Fibroblast of lung (primary cell): ENCODE results near the gene KIF6. TPM values are rescaled to one million over a fixed set of nuclear protein-coding genes. Genes with fewer than 3 reads are reported as not detected.

ENCODE experiments used
- DNase-seq, 2 donors: peaks; one replicate each; pipeline versions ENCODE4 v3.0.0 to v3.0.0-alpha.2; 2010; ENCODE audit warnings: low read depth in 2 of 2
- H2AFZ ChIP-seq: 2 replicates; pipeline ENCODE4 v1.5.1; 2012; ENCODE audit warnings: low read length, control low read depth, inconsistent platforms
- H3K27ac ChIP-seq: 2 replicates; pipeline ENCODE4 v1.5.1; 2011; ENCODE audit warnings: low read length, control low read depth; ENCODE audit not compliant: insufficient read depth
- H3K27me3 ChIP-seq: 2 replicates; pipeline ENCODE4 v1.5.1; 2011; ENCODE audit warnings: mild to moderate bottlenecking, low read length; ENCODE audit not compliant: control insufficient read depth, insufficient read depth
- H3K36me3 ChIP-seq: 2 replicates; pipeline ENCODE4 v1.5.1; 2011; ENCODE audit warnings: low read length; ENCODE audit not compliant: control insufficient read depth, insufficient read depth
- H3K4me1 ChIP-seq: 2 replicates; pipeline ENCODE4 v1.5.1; 2011; ENCODE audit warnings: low read length; ENCODE audit not compliant: control insufficient read depth, insufficient read depth; ENCODE audit errors: extremely low read depth
- H3K4me2 ChIP-seq: 2 replicates; pipeline ENCODE4 v1.5.1; 2011; ENCODE audit warnings: low read length, control low read depth; ENCODE audit not compliant: insufficient read depth; ENCODE audit errors: extremely low read depth
- H3K4me3 ChIP-seq, 4 experiments: fragments of 200-600 bp in 1 of 4; sonication (generic) in 1 of 4; replicated peaks in 1 of 4; 2 replicates each; pipeline ENCODE4 v1.5.1; 2011 to 2016; ENCODE audit warnings: low read length in 4 of 4, low read depth in 3 of 4, mild to moderate bottlenecking in 3 of 4, control low read depth in 2 of 4, inconsistent platforms in 1 of 4, mixed read lengths in 1 of 4; ENCODE audit not compliant: insufficient read depth in 1 of 4; ENCODE audit errors: control extremely low read depth in 1 of 4
- H3K79me2 ChIP-seq: 2 replicates; pipeline ENCODE4 v1.5.1; 2012; ENCODE audit warnings: mild to moderate bottlenecking, low read length, inconsistent platforms; ENCODE audit not compliant: control insufficient read depth, insufficient read depth
- H3K9ac ChIP-seq: 2 replicates; pipeline ENCODE4 v1.5.1; 2011; ENCODE audit warnings: mild to moderate bottlenecking, low read length, control low read depth; ENCODE audit not compliant: insufficient read depth
- H3K9me3 ChIP-seq: 2 replicates; pipeline ENCODE4 v1.5.1; 2012; ENCODE audit warnings: low read depth, low read length; ENCODE audit not compliant: control insufficient read depth, insufficient read depth
- H4K20me1 ChIP-seq: 2 replicates; pipeline ENCODE4 v1.5.1; 2011; ENCODE audit warnings: low read length; ENCODE audit not compliant: control insufficient read depth, insufficient read depth; ENCODE audit errors: extremely low read depth
- CTCF ChIP-seq, 2 donors: IDR thresholded peaks in 1 of 2; conservative IDR thresholded peaks in 1 of 2; 1 replicate in 1 of 2; 2 replicates in 1 of 2; pipeline ENCODE4 v1.5.1; 2011 to 2012; ENCODE audit warnings: low read length in 2 of 2, control low read depth in 1 of 2, inconsistent platforms in 1 of 2, low read depth in 1 of 2, mild to moderate bottlenecking in 1 of 2
- EZH2 ChIP-seq: IDR thresholded peaks from 2 replicates; pipeline ENCODE4 v1.5.1; 2012; ENCODE audit warnings: low read length, control low read depth, mild to moderate bottlenecking; ENCODE audit errors: missing control alignments
- polyA plus RNA-seq, 2 donors: library from polyadenylated mRNA; depleted of rRNA in 1 of 2; stranded (reverse) in 1 of 2; unstranded in 1 of 2; fragments of >200 nt; gene quantifications; 2 replicates each; pipeline ENCODE4 v1.2.1, GENCODE V29; 2011 to 2012; ENCODE audit warnings: missing spikeins in 1 of 2
- total RNA-seq: library from RNA; depleted of rRNA; stranded (reverse); fragments of >200 nt; gene quantifications from 2 replicates; pipeline ENCODE4 v1.2.1, GENCODE V29; 2014

The KIF6 gene
- total and polyA plus RNA-seq, 2 donors (not counting 1 experiment from before 2014, with no cell fraction given), result 0.24 to 0.83 TPM

- Histone ChIP-seq H3K4me1 (no peaks in the 10 kb centered on the region), H3K9me3 (no peaks in the 10 kb centered on the region), H3K9ac (no peak overlapping the region), H3K36me3 (no peaks in the 10 kb centered on the region), H2AFZ (no peak overlapping the region), H3K4me3 (no peak overlapping the region), H4K20me1 (no peaks in the 10 kb centered on the region), H3K27ac (no peak overlapping the region), H3K4me2 (no peak overlapping the region), H3K27me3 (no peaks in the 10 kb centered on the region), H3K79me2 (no peaks in the 10 kb centered on the region)
- DNase-seq, result no peak
- TF ChIP-seq EZH2, result no peak
- no peak for TF ChIP-seq CTCF (conservative IDR thresholded peaks at IDR 0.05 in 1 of 2, IDR thresholded peaks at IDR 0.05 in 1 of 2; ENCODE audit: low read depth in 1 of 2, low read length in 2 of 2)
Measured at GRCh38 chr6:39470506-39470905, 254.7 kb downstream of the KIF6 start.

DNA sequence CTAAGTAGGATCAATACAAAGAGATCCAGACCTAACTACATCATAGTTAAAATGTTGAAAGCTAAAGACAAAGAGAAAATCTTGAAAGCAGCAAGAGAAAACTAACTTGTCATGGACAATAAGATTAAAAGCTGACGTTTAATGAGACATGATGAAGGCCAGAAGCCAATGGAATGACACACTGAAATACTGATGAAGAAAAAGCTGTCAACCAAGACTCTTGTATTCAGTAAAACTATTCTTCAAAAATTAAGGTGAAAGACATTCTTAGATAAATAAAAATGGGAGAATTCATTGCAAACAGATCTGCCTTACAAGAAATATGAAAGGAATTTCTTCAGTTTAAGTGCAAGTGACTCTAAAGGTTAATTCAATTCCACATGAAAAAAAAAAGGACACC is 256.8 kb downstream of the KIF6 start:
- Histone ChIP-seq H2AFZ (no peak overlapping the region), H3K27me3 (no peaks in the 10 kb centered on the region), H3K9me3 (no peaks in the 10 kb centered on the region), H3K27ac (no peak overlapping the region), H4K20me1 (no peaks in the 10 kb centered on the region), H3K4me1 (no peaks in the 10 kb centered on the region), H3K79me2 (no peaks in the 10 kb centered on the region), H3K9ac (no peak overlapping the region), H3K4me2 (no peak overlapping the region), H3K36me3 (no peaks in the 10 kb centered on the region), H3K4me3 (no peak overlapping the region)
- TF ChIP-seq CTCF (conservative IDR thresholded peaks at IDR 0.05 in 1 of 2, IDR thresholded peaks at IDR 0.05 in 1 of 2; ENCODE audit: low read depth in 1 of 2, low read length in 2 of 2) (no peak), EZH2 (no peak)
- DNase-seq, result no peak

DNA sequence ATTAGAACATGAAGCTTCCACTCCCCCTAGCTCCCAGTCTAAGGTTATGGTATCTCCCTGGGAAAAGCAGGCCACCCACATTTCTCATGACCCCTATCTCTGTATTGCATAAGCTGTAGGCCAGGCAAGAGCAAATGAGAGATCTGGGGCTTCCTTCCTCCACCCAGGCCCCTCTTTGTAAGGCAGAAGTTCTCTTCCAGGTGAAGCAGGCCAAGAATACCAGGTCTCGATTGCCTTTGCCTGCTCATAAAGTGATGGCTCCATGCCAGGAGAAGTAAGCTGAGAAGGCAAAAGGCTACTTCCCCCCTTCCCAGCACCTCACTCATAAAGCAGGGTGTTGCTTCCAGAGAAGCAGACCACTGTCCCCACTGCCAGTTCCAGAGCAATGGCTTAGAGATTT is 258.6 kb downstream of the KIF6 start:
- Histone ChIP-seq H3K9ac (no peak overlapping the region), H3K9me3 (no peaks in the 10 kb centered on the region), H3K27ac (no peak overlapping the region), H3K4me1 (no peaks in the 10 kb centered on the region), H2AFZ (no peak overlapping the region), H3K36me3 (no peaks in the 10 kb centered on the region), H3K79me2 (no peaks in the 10 kb centered on the region), H3K4me3 (no peak overlapping the region), H4K20me1 (no peaks in the 10 kb centered on the region), H3K27me3 (no peaks in the 10 kb centered on the region), H3K4me2 (no peak overlapping the region)
- no peak for DNase-seq
- no peak for TF ChIP-seq CTCF (conservative IDR thresholded peaks at IDR 0.05 in 1 of 2, IDR thresholded peaks at IDR 0.05 in 1 of 2; ENCODE audit: low read depth in 1 of 2, low read length in 2 of 2)
- no peak for TF ChIP-seq EZH2
